ENCODE results near the gene NFYB. TPM values are rescaled to one million over a fixed set of nuclear protein-coding genes. Genes with fewer than 3 reads are reported as not detected.

The NFYB gene
- total RNA-seq, 1 donor from 2014 or later: 19.7 TPM

GRCh38 chr12:104106965-104107364, 31.0 kb downstream of the NFYB start:
- no peak for DNase-seq (ENCODE audit: low spot score)
- H3K4me1 Mint-ChIP-seq (ENCODE audit: unreplicated experiment): no peaks in the 10 kb centered on the region
- H3K4me3 Mint-ChIP-seq (ENCODE audit: unreplicated experiment): no peak overlapping the region
- no peaks in the 10 kb centered on the region for H3K9me3 Mint-ChIP-seq (ENCODE audit: unreplicated experiment)
- H3K27me3 Mint-ChIP-seq (ENCODE audit: unreplicated experiment): no peaks in the 10 kb centered on the region
- TF ChIP-seq CTCF (IDR thresholded peaks at IDR 0.05; ENCODE audit: unreplicated experiment): no peak
- peaks cover 3% of the 10 kb centered on the region for H3K36me3 Mint-ChIP-seq (ENCODE audit: low read depth, unreplicated experiment)
- no peak overlapping the region for H3K27ac Mint-ChIP-seq (ENCODE audit: unreplicated experiment)

- no peak for DNase-seq (ENCODE audit: low spot score)
- Mint-ChIP-seq H3K4me3 (ENCODE audit: unreplicated experiment) (no peak overlapping the region), H3K27ac (ENCODE audit: unreplicated experiment) (no peak overlapping the region), H3K4me1 (ENCODE audit: unreplicated experiment) (no peaks in the 10 kb centered on the region), H3K36me3 (ENCODE audit: low read depth, unreplicated experiment) (peaks cover 3% of the 10 kb centered on the region), H3K9me3 (ENCODE audit: unreplicated experiment) (no peaks in the 10 kb centered on the region), H3K27me3 (ENCODE audit: unreplicated experiment) (no peaks in the 10 kb centered on the region)
- no peak for TF ChIP-seq CTCF (IDR thresholded peaks at IDR 0.05; ENCODE audit: unreplicated experiment)
These were observed 32.5 kb downstream of the NFYB start for GRCh38 chr12:104105461-104105860.

GRCh38 chr12:104097954-104098353, 40.1 kb downstream of the NFYB start:
- H3K9me3 Mint-ChIP-seq (ENCODE audit: unreplicated experiment): no peaks in the 10 kb centered on the region
- no peaks in the 10 kb centered on the region for H3K4me1 Mint-ChIP-seq (ENCODE audit: unreplicated experiment)
- no peak for TF ChIP-seq CTCF (IDR thresholded peaks at IDR 0.05; ENCODE audit: unreplicated experiment)
- H3K36me3 Mint-ChIP-seq (ENCODE audit: low read depth, unreplicated experiment): peaks cover 21% of the 10 kb centered on the region
- peaks cover 1% of the 10 kb centered on the region for H3K27me3 Mint-ChIP-seq (ENCODE audit: unreplicated experiment)
- H3K27ac Mint-ChIP-seq (ENCODE audit: unreplicated experiment): no peak overlapping the region
- H3K4me3 Mint-ChIP-seq (ENCODE audit: unreplicated experiment): no peak overlapping the region
- no peak for DNase-seq (ENCODE audit: low spot score)

GRCh38 chr12:104095289-104095688, 42.7 kb downstream of the NFYB start:
- Mint-ChIP-seq H3K36me3 (ENCODE audit: low read depth, unreplicated experiment) (peaks cover 17% of the 10 kb centered on the region), H3K4me3 (ENCODE audit: unreplicated experiment) (no peak overlapping the region)
- TF ChIP-seq CTCF (IDR thresholded peaks at IDR 0.05; ENCODE audit: unreplicated experiment): no peak

GRCh38 chr12:104094284-104094683, 43.7 kb downstream of the NFYB start:
- DNase-seq (ENCODE audit: low spot score): no peak
- Mint-ChIP-seq H3K4me1 (ENCODE audit: unreplicated experiment) (no peaks in the 10 kb centered on the region), H3K27me3 (ENCODE audit: unreplicated experiment) (peaks cover 1% of the 10 kb centered on the region), H3K4me3 (ENCODE audit: unreplicated experiment) (no peak overlapping the region), H3K36me3 (ENCODE audit: low read depth, unreplicated experiment) (peaks cover 22% of the 10 kb centered on the region), H3K27ac (ENCODE audit: unreplicated experiment) (no peak overlapping the region), H3K9me3 (ENCODE audit: unreplicated experiment) (no peaks in the 10 kb centered on the region)
- TF ChIP-seq CTCF (IDR thresholded peaks at IDR 0.05; ENCODE audit: unreplicated experiment): no peak

More at GRCh38 chr12:104095289-104095688, 42.7 kb downstream of the NFYB start:
- peaks cover 1% of the 10 kb centered on the region for H3K27me3 Mint-ChIP-seq (ENCODE audit: unreplicated experiment)
- DNase-seq (ENCODE audit: low spot score): no peak
- H3K4me1 Mint-ChIP-seq (ENCODE audit: unreplicated experiment): no peaks in the 10 kb centered on the region
- H3K27ac Mint-ChIP-seq (ENCODE audit: unreplicated experiment): no peak overlapping the region
- no peaks in the 10 kb centered on the region for H3K9me3 Mint-ChIP-seq (ENCODE audit: unreplicated experiment)

Data from endothelial cell (in vitro differentiated cells).